Fibroblast of lung (primary cell): ENCODE measurements around the gene METTL25B. TPM values are rescaled to one million over a fixed set of nuclear protein-coding genes. Genes with fewer than 3 reads are reported as not detected.

Experiments used
- DNase-seq, 2 donors: peaks; one replicate each; pipeline versions ENCODE4 v3.0.0 to v3.0.0-alpha.2; 2010; ENCODE audit warnings: low read depth in 2 of 2
- H2AFZ ChIP-seq: 2 replicates; pipeline ENCODE4 v1.5.1; 2012; ENCODE audit warnings: low read length, control low read depth, inconsistent platforms
- H3K27ac ChIP-seq: 2 replicates; pipeline ENCODE4 v1.5.1; 2011; ENCODE audit warnings: low read length, control low read depth; ENCODE audit not compliant: insufficient read depth
- H3K27me3 ChIP-seq: 2 replicates; pipeline ENCODE4 v1.5.1; 2011; ENCODE audit warnings: mild to moderate bottlenecking, low read length; ENCODE audit not compliant: control insufficient read depth, insufficient read depth
- H3K36me3 ChIP-seq: 2 replicates; pipeline ENCODE4 v1.5.1; 2011; ENCODE audit warnings: low read length; ENCODE audit not compliant: control insufficient read depth, insufficient read depth
- H3K4me1 ChIP-seq: 2 replicates; pipeline ENCODE4 v1.5.1; 2011; ENCODE audit warnings: low read length; ENCODE audit not compliant: control insufficient read depth, insufficient read depth; ENCODE audit errors: extremely low read depth
- H3K4me2 ChIP-seq: 2 replicates; pipeline ENCODE4 v1.5.1; 2011; ENCODE audit warnings: low read length, control low read depth; ENCODE audit not compliant: insufficient read depth; ENCODE audit errors: extremely low read depth
- H3K4me3 ChIP-seq, 4 experiments: fragments of 200-600 bp in 1 of 4; sonication (generic) in 1 of 4; replicated peaks in 1 of 4; 2 replicates each; pipeline ENCODE4 v1.5.1; 2011 to 2016; ENCODE audit warnings: low read length in 4 of 4, low read depth in 3 of 4, mild to moderate bottlenecking in 3 of 4, control low read depth in 2 of 4, inconsistent platforms in 1 of 4, mixed read lengths in 1 of 4; ENCODE audit not compliant: insufficient read depth in 1 of 4; ENCODE audit errors: control extremely low read depth in 1 of 4
- H3K79me2 ChIP-seq: 2 replicates; pipeline ENCODE4 v1.5.1; 2012; ENCODE audit warnings: mild to moderate bottlenecking, low read length, inconsistent platforms; ENCODE audit not compliant: control insufficient read depth, insufficient read depth
- H3K9ac ChIP-seq: 2 replicates; pipeline ENCODE4 v1.5.1; 2011; ENCODE audit warnings: mild to moderate bottlenecking, low read length, control low read depth; ENCODE audit not compliant: insufficient read depth
- H3K9me3 ChIP-seq: 2 replicates; pipeline ENCODE4 v1.5.1; 2012; ENCODE audit warnings: low read depth, low read length; ENCODE audit not compliant: control insufficient read depth, insufficient read depth
- H4K20me1 ChIP-seq: 2 replicates; pipeline ENCODE4 v1.5.1; 2011; ENCODE audit warnings: low read length; ENCODE audit not compliant: control insufficient read depth, insufficient read depth; ENCODE audit errors: extremely low read depth
- EZH2 ChIP-seq: IDR thresholded peaks from 2 replicates; pipeline ENCODE4 v1.5.1; 2012; ENCODE audit warnings: low read length, control low read depth, mild to moderate bottlenecking; ENCODE audit errors: missing control alignments
- polyA plus RNA-seq, 2 donors: library from polyadenylated mRNA; depleted of rRNA in 1 of 2; stranded (reverse) in 1 of 2; unstranded in 1 of 2; fragments of >200 nt; gene quantifications; 2 replicates each; pipeline ENCODE4 v1.2.1, GENCODE V29; 2011 to 2012; ENCODE audit warnings: missing spikeins in 1 of 2
- total RNA-seq: library from RNA; depleted of rRNA; stranded (reverse); fragments of >200 nt; gene quantifications from 2 replicates; pipeline ENCODE4 v1.2.1, GENCODE V29; 2014
- TF ChIP-seq, protein P1 (sequence below), 2 donors: IDR thresholded peaks in 1 of 2; conservative IDR thresholded peaks in 1 of 2; 1 replicate in 1 of 2; 2 replicates in 1 of 2; pipeline ENCODE4 v1.5.1; 2011 to 2012; ENCODE audit warnings: low read length in 2 of 2, control low read depth in 1 of 2, inconsistent platforms in 1 of 2, low read depth in 1 of 2, mild to moderate bottlenecking in 1 of 2

Gene METTL25B
- total and polyA plus RNA-seq, 2 donors (not counting 1 experiment from before 2014, with no cell fraction given), result 5.5 to 17.3 TPM

DNA sequence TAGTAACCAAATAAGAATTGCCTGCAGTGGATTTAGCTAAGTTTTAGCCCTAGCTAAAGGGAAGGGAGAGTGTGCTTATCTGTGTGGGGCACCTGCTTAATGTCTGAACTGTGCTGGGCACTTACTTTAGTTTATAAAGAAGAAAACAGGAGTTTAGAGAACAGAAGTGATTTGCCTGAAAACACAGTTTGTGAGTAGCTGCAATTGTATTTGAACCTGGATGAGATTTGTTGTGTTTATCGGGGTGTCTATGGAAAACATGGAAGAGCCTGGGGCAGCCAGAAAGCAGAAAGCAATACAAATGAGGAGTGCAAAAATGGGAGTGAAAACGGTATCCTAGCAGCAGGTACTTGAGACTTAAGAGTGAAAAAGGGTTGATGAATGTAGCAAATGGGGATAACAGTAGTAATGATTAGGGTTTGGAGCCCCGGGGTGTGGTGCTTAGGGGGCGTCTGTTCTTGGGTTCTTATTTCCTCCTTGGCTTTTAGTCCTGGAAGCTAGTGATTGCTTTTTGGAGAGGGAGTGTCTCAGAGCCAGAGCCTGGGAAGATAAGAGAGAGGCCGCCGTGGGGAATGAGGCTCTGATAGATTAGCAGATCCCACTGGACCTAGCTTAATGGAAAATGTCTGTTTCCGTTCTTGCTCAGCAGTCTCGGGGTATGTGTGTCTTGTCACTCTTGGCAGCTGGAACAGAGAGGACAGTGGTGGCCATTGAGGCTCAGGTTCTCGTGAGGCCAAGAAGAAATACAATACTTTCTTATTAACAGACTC, 44.6 kb downstream of the METTL25B start:
- Histone ChIP-seq H3K9me3 (no peaks in the 10 kb centered on the region), H3K79me2 (peaks cover 81% of the 10 kb centered on the region), H4K20me1 (no peaks in the 10 kb centered on the region), H3K4me2 (peak overlapping the region; percentile 32), H3K4me1 (no peaks in the 10 kb centered on the region), H3K36me3 (peaks cover 3% of the 10 kb centered on the region), H3K27me3 (no peaks in the 10 kb centered on the region), H3K27ac (no peak overlapping the region), H3K4me3 (no peak overlapping the region), H3K9ac (peak overlapping the region; percentile 14), H2AFZ (no peak overlapping the region)
- TF ChIP-seq, protein P1, sequence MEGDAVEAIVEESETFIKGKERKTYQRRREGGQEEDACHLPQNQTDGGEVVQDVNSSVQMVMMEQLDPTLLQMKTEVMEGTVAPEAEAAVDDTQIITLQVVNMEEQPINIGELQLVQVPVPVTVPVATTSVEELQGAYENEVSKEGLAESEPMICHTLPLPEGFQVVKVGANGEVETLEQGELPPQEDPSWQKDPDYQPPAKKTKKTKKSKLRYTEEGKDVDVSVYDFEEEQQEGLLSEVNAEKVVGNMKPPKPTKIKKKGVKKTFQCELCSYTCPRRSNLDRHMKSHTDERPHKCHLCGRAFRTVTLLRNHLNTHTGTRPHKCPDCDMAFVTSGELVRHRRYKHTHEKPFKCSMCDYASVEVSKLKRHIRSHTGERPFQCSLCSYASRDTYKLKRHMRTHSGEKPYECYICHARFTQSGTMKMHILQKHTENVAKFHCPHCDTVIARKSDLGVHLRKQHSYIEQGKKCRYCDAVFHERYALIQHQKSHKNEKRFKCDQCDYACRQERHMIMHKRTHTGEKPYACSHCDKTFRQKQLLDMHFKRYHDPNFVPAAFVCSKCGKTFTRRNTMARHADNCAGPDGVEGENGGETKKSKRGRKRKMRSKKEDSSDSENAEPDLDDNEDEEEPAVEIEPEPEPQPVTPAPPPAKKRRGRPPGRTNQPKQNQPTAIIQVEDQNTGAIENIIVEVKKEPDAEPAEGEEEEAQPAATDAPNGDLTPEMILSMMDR (conservative IDR thresholded peaks at IDR 0.05 in 1 of 2, IDR thresholded peaks at IDR 0.05 in 1 of 2; ENCODE audit: low read depth in 1 of 2, low read length in 2 of 2), result no peak
- no peak for TF ChIP-seq EZH2
- DNase-seq, result no peak

DNA sequence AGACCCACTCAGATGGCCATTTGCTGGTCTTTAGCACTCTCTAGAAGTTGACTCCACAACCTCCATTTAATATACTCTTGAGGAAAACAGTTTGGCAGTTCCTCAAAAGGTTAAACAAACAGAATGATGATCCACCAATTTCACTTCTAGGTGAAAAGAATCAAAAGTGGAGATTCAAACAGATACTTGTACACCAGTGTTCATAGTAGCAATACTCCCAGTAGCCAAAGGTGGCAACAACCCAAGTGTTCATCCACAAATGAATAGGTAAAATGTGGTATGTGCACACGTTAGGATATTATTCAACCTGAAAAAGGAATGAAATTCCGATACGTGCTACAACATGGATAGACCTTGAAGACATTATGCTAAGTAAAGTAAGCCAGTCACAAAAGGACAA, 45.3 kb downstream of the METTL25B start:
- Histone ChIP-seq H3K27ac (no peak overlapping the region), H3K9ac (no peak overlapping the region), H4K20me1 (no peaks in the 10 kb centered on the region), H3K36me3 (peaks cover 3% of the 10 kb centered on the region), H3K9me3 (no peaks in the 10 kb centered on the region), H3K4me3 (no peak overlapping the region), H3K27me3 (no peaks in the 10 kb centered on the region), H3K4me1 (no peaks in the 10 kb centered on the region), H3K79me2 (peaks cover 79% of the 10 kb centered on the region), H2AFZ (no peak overlapping the region), H3K4me2 (no peak overlapping the region)
- TF ChIP-seq, protein P1 (conservative IDR thresholded peaks at IDR 0.05 in 1 of 2, IDR thresholded peaks at IDR 0.05 in 1 of 2; ENCODE audit: low read depth in 1 of 2, low read length in 2 of 2), result no peak
- TF ChIP-seq EZH2, result no peak
- DNase-seq, result no peak

DNA sequence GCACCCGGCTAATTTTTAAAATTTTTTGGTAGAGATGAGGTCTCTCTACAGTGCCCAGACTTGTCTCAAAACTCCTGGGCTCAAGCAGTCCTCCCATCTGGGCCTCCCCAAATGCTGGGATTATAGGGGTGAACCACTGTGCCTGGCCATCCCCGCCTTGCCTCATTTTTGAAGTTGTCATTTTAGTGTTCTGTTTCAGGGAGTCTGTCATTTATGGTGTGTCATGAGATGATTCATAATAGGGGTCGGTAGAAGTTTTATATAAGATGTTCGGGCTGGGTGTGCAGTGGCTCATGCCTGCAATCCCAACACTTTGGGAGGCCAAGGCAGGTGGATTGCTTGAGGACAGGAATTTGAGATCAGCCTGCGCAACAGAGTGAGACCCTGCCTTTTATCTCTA, 47.5 kb downstream of the METTL25B start:
- Histone ChIP-seq H3K9ac (no peak overlapping the region), H3K27ac (no peak overlapping the region), H3K27me3 (no peaks in the 10 kb centered on the region), H3K4me1 (peaks cover under 1% of the 10 kb centered on the region), H3K36me3 (peaks cover 3% of the 10 kb centered on the region), H2AFZ (no peak overlapping the region), H3K9me3 (no peaks in the 10 kb centered on the region), H3K79me2 (peaks cover 66% of the 10 kb centered on the region), H3K4me2 (no peak overlapping the region), H4K20me1 (no peaks in the 10 kb centered on the region), H3K4me3 (no peak overlapping the region)
- TF ChIP-seq, protein P1 (conservative IDR thresholded peaks at IDR 0.05 in 1 of 2, IDR thresholded peaks at IDR 0.05 in 1 of 2; ENCODE audit: low read depth in 1 of 2, low read length in 2 of 2), result no peak
- no peak for TF ChIP-seq EZH2
- no peak for DNase-seq
